Activated CD4-positive, alpha-beta T cell treated with anti-CD3 and anti-CD28 coated beads, Interleukin-2, amount 50 U/mL, for 24 hours (primary cell): Measurements from ENCODE around the gene BRD3.

ENCODE experiments used
- DNase-seq, 2 donors: peaks; one replicate each; pipeline ENCODE4 v3.0.0-alpha.2; 2020; ENCODE audit warnings: low read depth in 1 of 2, low spot score in 1 of 2

Gene BRD3

GRCh38 chr9:134024828-134025605 is 42.8 kb downstream of the BRD3 start, which contains the start of gene BRD3OS:
Gene BRD3OS, plus strand, starts transcription at chr9:134025481. Its CDS starts 1,267 bp downstream, at chr9:134026748.
- DNase-seq = peak; percentile 65 to 89

- DNase-seq = no peak
Observed at GRCh38 chr9:134024214-134024792, 43.5 kb downstream of the BRD3 start.

- DNase-seq = no peak
Observed at GRCh38 chr9:134014946-134015345, 52.9 kb downstream of the BRD3 start.

- no peak for DNase-seq
Observed at GRCh38 chr9:134011401-134011800, 56.4 kb downstream of the BRD3 start.

GRCh38 chr9:134010310-134011173 is 57.3 kb downstream of the BRD3 start:
- DNase-seq = no peak

GRCh38 chr9:134007571-134007970 is 60.3 kb downstream of the BRD3 start:
- no peak for DNase-seq

GRCh38 chr9:134007150-134007549 is 60.7 kb downstream of the BRD3 start:
- DNase-seq = no peak

- no peak for DNase-seq
Observed at GRCh38 chr9:134005381-134005780, 62.4 kb downstream of the BRD3 start.

GRCh38 chr9:134004881-134005280 is 62.9 kb downstream of the BRD3 start:
- DNase-seq = no peak

- no peak for DNase-seq
Observed at GRCh38 chr9:134004131-134004873, 63.5 kb downstream of the BRD3 start.

- DNase-seq = no peak
Observed at GRCh38 chr9:134003237-134003636, 64.6 kb downstream of the BRD3 start.

- no peak for DNase-seq
Observed at GRCh38 chr9:134002796-134003195, 65.0 kb downstream of the BRD3 start.

GRCh38 chr9:133999851-134000265 is 68.0 kb downstream of the BRD3 start:
- DNase-seq = no peak

GRCh38 chr9:133998915-133999595 is 68.8 kb downstream of the BRD3 start:
- no peak for DNase-seq

- DNase-seq = no peak
Observed at GRCh38 chr9:133997584-133997983, 70.2 kb downstream of the BRD3 start.

- DNase-seq = no peak
Observed at GRCh38 chr9:133996531-133997520, 71.0 kb downstream of the BRD3 start.

- no peak for DNase-seq
Observed at GRCh38 chr9:133995012-133995896, 72.6 kb downstream of the BRD3 start.

GRCh38 chr9:133994353-133995011 is 73.3 kb downstream of the BRD3 start:
- DNase-seq = peak; percentile 63 to 65
